Measurements from ENCODE around the gene FHIT. TPM values are rescaled to one million over a fixed set of nuclear protein-coding genes. Genes with fewer than 3 reads are reported as not detected.

The FHIT gene
- total and polyA plus RNA-seq, 4 donors, result 2.1 to 14.7 (median 6.6) TPM

GRCh38 chr3:60095930-60096329 is 1155.3 kb downstream of the FHIT start:
- TF ChIP-seq YY1 (IDR thresholded peaks at IDR 0.05) (no peak), EGR1 (IDR thresholded peaks at IDR 0.05; ENCODE audit: low read depth in 2 of 2) (no peak), REST (IDR thresholded peaks at IDR 0.05) (no peak), RXRA (IDR thresholded peaks at IDR 0.05) (no peak), MAX (IDR thresholded peaks at IDR 0.05) (no peak), HNF4G (IDR thresholded peaks at IDR 0.05) (no peak), GABPA (IDR thresholded peaks at IDR 0.05 in 1 of 2, conservative IDR thresholded peaks at IDR 0.05 in 1 of 2) (no peak), ZBTB33 (IDR thresholded peaks at IDR 0.05) (no peak), HNF4A (conservative IDR thresholded peaks at IDR 0.05) (no peak), NR2F2 (IDR thresholded peaks at IDR 0.05) (no peak), FOXA1 (IDR thresholded peaks at IDR 0.05) (no peak), JUND (IDR thresholded peaks at IDR 0.05) (no peak), SP1 (IDR thresholded peaks at IDR 0.05) (no peak), CTCF (IDR thresholded peaks at IDR 0.05; ENCODE audit: low read depth, low read length, missing input control) (no peak), RAD21 (IDR thresholded peaks at IDR 0.05) (no peak), ATF3 (IDR thresholded peaks at IDR 0.05) (no peak), FOXA2 (IDR thresholded peaks at IDR 0.05) (no peak), TAF1 (conservative IDR thresholded peaks at IDR 0.05) (no peak)
- Histone ChIP-seq H3K9me3 (ENCODE audit: control insufficient read depth in 4 of 4, low read length in 3 of 4) (peaks cover 0 to 2% (median 0%) of the 10 kb centered on the region in 4 donors), H3K9ac (ENCODE audit: low read depth in 1 of 2, low read length in 2 of 2) (no peak overlapping the region), H3K36me3 (ENCODE audit: control insufficient read depth in 4 of 4, insufficient read depth in 3 of 4, low read depth in 1 of 4, low read length in 3 of 4) (no peaks in the 10 kb centered on the region), H3K27ac (ENCODE audit: low read depth in 1 of 2, low read length in 2 of 2) (no peak overlapping the region), H3K4me1 (ENCODE audit: control insufficient read depth in 4 of 4, insufficient read depth in 4 of 4, low read length in 3 of 4) (no peaks in the 10 kb centered on the region), H3K4me3 (ENCODE audit: low read depth in 1 of 3, low read length in 3 of 3) (no peak overlapping the region), H3K27me3 (ENCODE audit: control insufficient read depth in 4 of 4, insufficient read depth in 4 of 4, low read length in 3 of 4) (no peaks in the 10 kb centered on the region)
- WGBS, result 97% methylated on average over 6 of the region's 6 CpGs
- DNase-seq (ENCODE audit: low spot score), result no peak

Data from liver (tissue), 9 donors.